HEK293T (cell line): ENCODE results near the gene TSNAX.

ENCODE experiments used
- CTCF ChIA-PET: fragments of 350-600 bp; formaldehyde crosslinking; extraction: SDS; loops from one replicate; lab custom pipeline; 2021; ENCODE audit warnings: antibody characterized with exemption, inconsistent platforms; lab: Yijun Ruan, JAX
- POLR2A ChIA-PET: fragments of 350-600 bp; formaldehyde crosslinking; extraction: SDS; loops from one replicate; lab custom pipeline; 2020; ENCODE audit warnings: antibody characterized with exemption, inconsistent platforms; lab: Yijun Ruan, JAX
- DNase-seq: peaks from one replicate; pipeline ENCODE4 v3.0.0; 2012; ENCODE audit warnings: mixed read lengths; ENCODE audit errors: extremely low spot score
- ARNT ChIP-seq: fragments of 450-650 bp; IDR thresholded peaks from 2 replicates; pipeline ENCODE4 v1.6.1; 2017; ENCODE audit warnings: mild to moderate bottlenecking
- BHLHE40 ChIP-seq: fragments of 450-650 bp; IDR thresholded peaks from 2 replicates; pipeline ENCODE4 v1.6.1; 2016; ENCODE audit warnings: mild to moderate bottlenecking, moderate library complexity, borderline replicate concordance
- CTBP1 ChIP-seq: fragments of 450-650 bp; IDR thresholded peaks from 2 replicates; pipeline ENCODE4 v1.6.1; 2016; ENCODE audit warnings: borderline replicate concordance
- ELF4 ChIP-seq: fragments of 450-650 bp; IDR thresholded peaks from 2 replicates; pipeline ENCODE4 v1.6.1; 2017; ENCODE audit warnings: antibody characterized with exemption
- FOXA1 ChIP-seq: fragments of 450-650 bp; IDR thresholded peaks from 2 replicates; pipeline ENCODE4 v1.6.1; 2016; ENCODE audit warnings: mild to moderate bottlenecking
- FOXK2 ChIP-seq: fragments of 450-650 bp; IDR thresholded peaks from 2 replicates; pipeline ENCODE4 v1.6.1; 2016; ENCODE audit warnings: mild to moderate bottlenecking
- FOXM1 ChIP-seq: fragments of 450-650 bp; IDR thresholded peaks from 2 replicates; pipeline ENCODE4 v1.6.1; 2017; ENCODE audit warnings: mild to moderate bottlenecking, borderline replicate concordance
- HDGF ChIP-seq: fragments of 450-650 bp; IDR thresholded peaks from 2 replicates; pipeline ENCODE4 v1.6.1; 2017; ENCODE audit warnings: antibody characterized with exemption, borderline replicate concordance
- L3MBTL2 ChIP-seq: fragments of 450-650 bp; conservative IDR thresholded peaks from 2 replicates; pipeline ENCODE4 v1.6.1; 2016; ENCODE audit warnings: mild to moderate bottlenecking
- LEF1 ChIP-seq: fragments of 450-650 bp; IDR thresholded peaks from 2 replicates; pipeline ENCODE4 v1.6.1; 2017; ENCODE audit warnings: mild to moderate bottlenecking, borderline replicate concordance
- NFRKB ChIP-seq: fragments of 450-650 bp; IDR thresholded peaks from 2 replicates; pipeline ENCODE4 v1.6.1; 2016; ENCODE audit warnings: mild to moderate bottlenecking, moderate library complexity
- PKNOX1 ChIP-seq: fragments of 450-650 bp; IDR thresholded peaks from 2 replicates; pipeline ENCODE4 v1.6.1; 2016
- SP1 ChIP-seq: fragments of 450-650 bp; IDR thresholded peaks from 2 replicates; pipeline ENCODE4 v1.6.1; 2017
- SUZ12 ChIP-seq: fragments of 450-650 bp; IDR thresholded peaks from 2 replicates; pipeline ENCODE4 v1.6.1; 2016; ENCODE audit warnings: mild to moderate bottlenecking
- TARDBP ChIP-seq: fragments of 450-650 bp; IDR thresholded peaks from 2 replicates; pipeline ENCODE4 v1.6.1; 2016
- ZNF384 ChIP-seq: fragments of 450-650 bp; IDR thresholded peaks from 2 replicates; pipeline ENCODE4 v1.6.1; 2016

The TSNAX gene

GRCh38 chr1:231541842-231542241 is 13.4 kb downstream of the TSNAX start:
- POLR2A ChIA-PET = no interaction called here
- CTCF ChIA-PET = no interaction called here
- DNase-seq = no peak

GRCh38 chr1:231544943-231545592 is 16.6 kb downstream of the TSNAX start:
- no peak for DNase-seq
- ChIA-PET CTCF (no interaction called here), POLR2A (no interaction called here)
- TF ChIP-seq ELF4 (no peak), CTBP1 (no peak), LEF1 (0 out of 2 replicates have a peak, but pooled peaks have one; percentile 33), SUZ12 (no peak)

More at GRCh38 chr1:231541842-231542241, 13.4 kb downstream of the TSNAX start:
- TF ChIP-seq SUZ12 = no peak
- TF ChIP-seq TARDBP = no peak

- TF ChIP-seq HDGF = no peak
- TF ChIP-seq TARDBP = no peak
- no peak for TF ChIP-seq NFRKB
- TF ChIP-seq CTBP1 = no peak
- no peak for TF ChIP-seq FOXA1
- TF ChIP-seq SP1 = no peak
- TF ChIP-seq LEF1 = no peak
- TF ChIP-seq BHLHE40 = no peak
- TF ChIP-seq ARNT = no peak
- no peak for TF ChIP-seq ZNF384
- no peak for TF ChIP-seq FOXM1
- no peak for TF ChIP-seq L3MBTL2
- CTCF ChIA-PET = no interaction called here
- no peak for DNase-seq
- POLR2A ChIA-PET = no interaction called here
Measured at GRCh38 chr1:231546693-231547092, 18.2 kb downstream of the TSNAX start.

GRCh38 chr1:231549733-231550447 is 21.4 kb downstream of the TSNAX start:
- TF ChIP-seq FOXK2 (no peak), SUZ12 (no peak)
- no peak for DNase-seq
- CTCF ChIA-PET = interaction anchor here (0.5 to 0.7 kb wide), 3 partner anchors 13 to 116 kb away, joined by 3 to 4 read pairs (median 3); no protein-coding TSS in a partner anchor
- POLR2A ChIA-PET = no interaction called here

- POLR2A ChIA-PET = no interaction called here
- CTCF ChIA-PET = interaction anchor here (0.5 to 0.7 kb wide), 2 partner anchors 19 to 117 kb away, joined by 3 read pairs; no protein-coding TSS in a partner anchor
- DNase-seq = peak; percentile 62
- no peak for TF ChIP-seq L3MBTL2
- no peak for TF ChIP-seq HDGF
- TF ChIP-seq FOXM1 = no peak
- no peak for TF ChIP-seq ELF4
- no peak for TF ChIP-seq SP1
- no peak for TF ChIP-seq ARNT
- no peak for TF ChIP-seq TARDBP
- TF ChIP-seq FOXA1 = no peak
- no peak for TF ChIP-seq FOXK2
- TF ChIP-seq NFRKB = no peak
- no peak for TF ChIP-seq BHLHE40
- TF ChIP-seq ZNF384 = no peak
Measured at GRCh38 chr1:231550448-231550781, 21.9 kb downstream of the TSNAX start.

- DNase-seq = no peak
- ChIA-PET POLR2A (no interaction called here), CTCF (no interaction called here)
- TF ChIP-seq BHLHE40 = no peak
- TF ChIP-seq FOXK2 = no peak
- no peak for TF ChIP-seq NFRKB
- no peak for TF ChIP-seq LEF1
- TF ChIP-seq HDGF = no peak
- no peak for TF ChIP-seq L3MBTL2
- TF ChIP-seq SUZ12 = no peak
- no peak for TF ChIP-seq FOXA1
- no peak for TF ChIP-seq ARNT
- no peak for TF ChIP-seq SP1
- no peak for TF ChIP-seq TARDBP
- TF ChIP-seq FOXM1 = no peak
- no peak for TF ChIP-seq ELF4
- no peak for TF ChIP-seq PKNOX1
- TF ChIP-seq ZNF384 = no peak
- no peak for TF ChIP-seq CTBP1
Measured at GRCh38 chr1:231553320-231553719, 24.9 kb downstream of the TSNAX start.

- CTCF ChIA-PET = no interaction called here
- DNase-seq = no peak
- POLR2A ChIA-PET = no interaction called here
- no peak for TF ChIP-seq ARNT
- TF ChIP-seq SUZ12 = no peak
- no peak for TF ChIP-seq FOXK2
- no peak for TF ChIP-seq ELF4
- TF ChIP-seq L3MBTL2 = no peak
- TF ChIP-seq SP1 = no peak
- no peak for TF ChIP-seq BHLHE40
- TF ChIP-seq NFRKB = no peak
- TF ChIP-seq FOXA1 = no peak
- no peak for TF ChIP-seq PKNOX1
- no peak for TF ChIP-seq CTBP1
- no peak for TF ChIP-seq ZNF384
- TF ChIP-seq FOXM1 = no peak
- TF ChIP-seq LEF1 = no peak
- TF ChIP-seq HDGF = no peak
- TF ChIP-seq TARDBP = no peak
Measured at GRCh38 chr1:231554969-231555368, 26.5 kb downstream of the TSNAX start.
